ENCODE results near the gene TMEM11.

TMEM11 gene

GRCh38 chr17:21241564-21241963, 27.6 kb upstream of the TMEM11 start:
- Histone ChIP-seq H3K4me3 (ENCODE audit: low read length) (no peak overlapping the region), H3K36me3 (ENCODE audit: control insufficient read depth, low read length) (no peaks in the 10 kb centered on the region), H3K4me2 (ENCODE audit: low read length) (no peak overlapping the region), H3K9me2 (replicated peaks; ENCODE audit: control insufficient read depth, low read length) (no peaks in the 10 kb centered on the region), H4K20me1 (ENCODE audit: control insufficient read depth, insufficient read depth, low read depth, low read length) (no peaks in the 10 kb centered on the region), H3F3A (ENCODE audit: control insufficient read depth, insufficient read depth) (no peaks in the 10 kb centered on the region), H3K9me3 (ENCODE audit: control insufficient read depth, insufficient read depth, low read length) (no peaks in the 10 kb centered on the region), H3K27ac (ENCODE audit: low read depth, low read length) (no peak overlapping the region), H3K27me3 (ENCODE audit: control insufficient read depth, low read length) (peaks cover 4% of the 10 kb centered on the region; the same call in 1 of the 2 replicates), H3K79me2 (ENCODE audit: control insufficient read depth, low read length) (no peaks in the 10 kb centered on the region), H3K4me1 (ENCODE audit: control insufficient read depth, low read length) (no peaks in the 10 kb centered on the region)
- no peak for TF ChIP-seq CTCF (IDR thresholded peaks at IDR 0.05; ENCODE audit: low read depth, low read length, poor library complexity, severe bottlenecking)
- TF ChIP-seq EZH2phosphoT487 (IDR thresholded peaks at IDR 0.05; ENCODE audit: borderline replicate concordance, low read length), result no peak

- no peak overlapping the region for H3K27ac ChIP-seq (ENCODE audit: low read depth, low read length)
- no peaks in the 10 kb centered on the region for H4K20me1 ChIP-seq (ENCODE audit: control insufficient read depth, insufficient read depth, low read depth, low read length)
These were observed 26.6 kb upstream of the TMEM11 start for GRCh38 chr17:21240369-21241055.

DNA sequence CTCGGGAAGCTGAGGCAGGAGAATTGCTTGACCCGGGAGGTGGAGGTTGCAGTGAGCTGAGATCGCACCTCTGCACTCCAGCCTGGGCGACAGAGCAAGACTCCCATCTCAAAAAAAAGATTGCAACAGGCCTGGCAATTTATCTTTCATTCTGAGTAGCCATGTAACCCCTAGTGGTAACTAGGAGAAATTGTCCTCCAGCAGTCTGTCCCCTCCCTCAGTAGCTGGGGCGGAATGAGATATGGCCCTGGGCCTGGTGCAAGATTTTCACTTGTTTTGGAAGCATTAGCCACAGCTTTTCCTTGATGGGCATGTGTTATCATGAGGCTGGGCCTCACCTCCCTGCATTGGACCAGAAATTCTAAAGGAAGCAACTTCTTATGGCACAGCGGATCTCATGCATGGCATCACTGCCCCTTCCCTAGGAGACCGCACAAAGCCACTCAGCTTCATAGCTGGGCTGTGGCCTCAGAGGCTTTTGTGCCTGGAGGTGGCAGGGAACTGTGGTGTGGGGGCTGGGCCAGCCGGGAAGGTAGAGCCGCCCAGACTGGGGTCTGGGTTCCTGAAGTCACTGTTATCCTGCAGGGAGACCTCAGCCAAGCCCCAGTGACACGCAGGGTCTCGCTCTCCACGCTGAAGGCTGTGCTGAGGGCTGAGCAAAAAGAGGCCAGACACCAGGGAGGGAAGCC, 25.9 kb upstream of the TMEM11 start:
- no peak overlapping the region for H3K4me2 ChIP-seq (ENCODE audit: low read length)

More at GRCh38 chr17:21240369-21241055, 26.6 kb upstream of the TMEM11 start:
- peaks cover 4% of the 10 kb centered on the region; the same call in 1 of the 2 replicates for H3K27me3 ChIP-seq (ENCODE audit: control insufficient read depth, low read length)
- no peak overlapping the region for H3K4me2 ChIP-seq (ENCODE audit: low read length)
- no peaks in the 10 kb centered on the region for H3K79me2 ChIP-seq (ENCODE audit: control insufficient read depth, low read length)
- H3K4me3 ChIP-seq (ENCODE audit: low read length), result no peak overlapping the region
- H3K36me3 ChIP-seq (ENCODE audit: control insufficient read depth, low read length), result no peaks in the 10 kb centered on the region
- TF ChIP-seq EZH2phosphoT487 (IDR thresholded peaks at IDR 0.05; ENCODE audit: borderline replicate concordance, low read length) (no peak), CTCF (IDR thresholded peaks at IDR 0.05; ENCODE audit: low read depth, low read length, poor library complexity, severe bottlenecking) (no peak)
- no peaks in the 10 kb centered on the region for H3K4me1 ChIP-seq (ENCODE audit: control insufficient read depth, low read length)
- no peaks in the 10 kb centered on the region for H3F3A ChIP-seq (ENCODE audit: control insufficient read depth, insufficient read depth)
- H3K9me3 ChIP-seq (ENCODE audit: control insufficient read depth, insufficient read depth, low read length), result no peaks in the 10 kb centered on the region
- H3K9me2 ChIP-seq (replicated peaks; ENCODE audit: control insufficient read depth, low read length), result no peaks in the 10 kb centered on the region

More for the DNA sequence above, 25.9 kb upstream of the TMEM11 start:
- H3K27me3 ChIP-seq (ENCODE audit: control insufficient read depth, low read length), result peaks cover 4% of the 10 kb centered on the region; the same call in 1 of the 2 replicates
- no peaks in the 10 kb centered on the region for H3F3A ChIP-seq (ENCODE audit: control insufficient read depth, insufficient read depth)
- H3K9me3 ChIP-seq (ENCODE audit: control insufficient read depth, insufficient read depth, low read length), result no peaks in the 10 kb centered on the region
- H3K9me2 ChIP-seq (replicated peaks; ENCODE audit: control insufficient read depth, low read length), result no peaks in the 10 kb centered on the region
- no peaks in the 10 kb centered on the region for H3K36me3 ChIP-seq (ENCODE audit: control insufficient read depth, low read length)
- H3K27ac ChIP-seq (ENCODE audit: low read depth, low read length), result no peak overlapping the region
- no peak for TF ChIP-seq EZH2phosphoT487 (IDR thresholded peaks at IDR 0.05; ENCODE audit: borderline replicate concordance, low read length)
- peak; percentile 52 for TF ChIP-seq CTCF (IDR thresholded peaks at IDR 0.05; ENCODE audit: low read depth, low read length, poor library complexity, severe bottlenecking)
- H4K20me1 ChIP-seq (ENCODE audit: control insufficient read depth, insufficient read depth, low read depth, low read length), result no peaks in the 10 kb centered on the region
- H3K4me1 ChIP-seq (ENCODE audit: control insufficient read depth, low read length), result no peaks in the 10 kb centered on the region
- no peak overlapping the region for H3K4me3 ChIP-seq (ENCODE audit: low read length)
- no peaks in the 10 kb centered on the region for H3K79me2 ChIP-seq (ENCODE audit: control insufficient read depth, low read length)
